ENCODE data around the gene PDE3B.
"Not testable (repeated sequence)": the region's sequence is repeated elsewhere in the genome, so short reads cannot be mapped to it uniquely, and the experiment has no call there.

PDE3B gene

DNA sequence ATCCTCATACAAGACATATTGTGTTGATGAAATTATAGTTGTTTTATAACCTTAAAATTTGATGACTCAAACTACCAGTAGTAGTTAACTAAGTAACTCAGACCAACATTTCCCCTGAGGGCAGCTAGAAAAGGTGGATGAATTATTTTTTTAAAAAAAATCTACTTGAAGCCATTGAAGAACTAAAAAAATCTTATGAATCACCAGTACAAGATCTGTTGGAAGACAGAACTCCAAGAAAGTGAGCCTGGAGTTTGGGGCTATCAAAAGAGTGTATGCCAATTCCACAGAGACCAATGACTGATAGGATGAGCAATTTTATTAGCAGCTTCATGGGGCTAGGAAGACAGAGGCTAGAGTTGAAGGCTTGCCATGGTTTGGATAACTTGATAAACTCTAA, 176.0 kb downstream of the PDE3B start:
- DNase-seq: no peak

DNA sequence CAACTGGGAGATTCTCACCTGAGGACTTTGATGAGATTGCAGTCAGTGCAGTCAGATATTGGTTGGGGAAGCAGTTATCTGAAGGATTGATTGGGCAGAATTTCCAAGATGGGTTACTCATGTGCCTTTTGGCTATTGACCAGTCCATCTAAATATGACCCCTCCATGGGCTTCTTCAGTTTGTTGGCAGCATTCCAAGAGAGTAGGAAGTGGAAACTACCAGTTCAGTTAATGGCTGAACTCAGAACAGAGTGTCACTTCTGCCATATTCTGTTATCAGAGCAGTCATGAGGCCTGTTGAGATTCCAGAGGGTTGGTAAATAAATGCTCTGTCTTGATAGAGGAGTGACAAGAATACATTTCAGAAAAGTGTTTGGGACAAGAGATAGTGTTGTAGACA, 177.4 kb downstream of the PDE3B start:
- no peak for DNase-seq

- DNase-seq: no peak
Measured at GRCh38 chr11:14826600-14826999, 183.0 kb downstream of the PDE3B start.

- DNase-seq: no peak
Measured at GRCh38 chr11:14835496-14836492, 192.2 kb downstream of the PDE3B start.

DNA sequence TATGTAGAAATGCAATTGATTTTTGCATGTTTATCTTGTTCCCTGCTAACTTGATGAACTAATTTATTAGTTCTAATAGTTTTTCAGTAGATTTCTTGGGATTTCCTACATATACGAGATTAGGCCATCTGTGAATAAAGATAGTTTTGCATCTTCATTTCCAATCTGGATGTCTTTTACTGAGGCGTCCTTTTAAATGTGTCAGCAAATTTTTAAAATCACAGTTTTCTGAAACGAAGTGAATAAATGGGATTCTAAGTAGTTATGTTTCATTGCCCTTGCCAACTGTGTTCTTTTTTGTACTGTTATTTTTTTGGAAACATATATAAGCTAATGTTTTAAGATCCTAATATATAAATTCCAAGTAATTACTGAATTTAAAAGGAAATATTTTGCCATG, 198.4 kb downstream of the PDE3B start:
- DNase-seq: no peak

- no peak for DNase-seq
Measured at GRCh38 chr11:14852571-14853177, 209.1 kb downstream of the PDE3B start.

GRCh38 chr11:14854057-14854456, 210.5 kb downstream of the PDE3B start:
- no peak for DNase-seq

DNA sequence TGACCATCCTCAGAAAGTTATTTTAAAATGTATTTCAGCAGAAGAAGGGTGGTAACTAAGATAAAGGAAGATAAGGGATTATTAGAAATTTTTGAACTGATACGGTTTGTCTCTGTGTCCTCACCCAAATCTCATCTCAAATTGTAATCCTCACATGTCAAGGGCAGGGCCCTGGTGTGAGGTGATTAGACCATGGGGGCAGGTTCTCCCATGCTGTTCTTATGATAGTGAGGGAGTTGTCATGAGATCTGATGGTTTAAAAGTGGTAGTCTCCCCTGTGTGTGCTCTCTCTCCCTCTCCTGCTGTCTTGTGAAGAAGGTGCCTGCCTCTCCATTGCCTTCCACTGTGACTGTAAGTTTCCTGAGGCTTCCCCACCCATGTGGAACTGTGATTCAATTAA, 212.3 kb downstream of the PDE3B start:
- DNase-seq: no peak

GRCh38 chr11:14857621-14858020, 214.0 kb downstream of the PDE3B start:
- DNase-seq: no peak

- DNase-seq: no peak
Measured at GRCh38 chr11:14858404-14858803, 214.8 kb downstream of the PDE3B start.

- DNase-seq: no peak
Measured at GRCh38 chr11:14860511-14860910, 216.9 kb downstream of the PDE3B start.

- DNase-seq: no peak
Measured at GRCh38 chr11:14861680-14862079, 218.1 kb downstream of the PDE3B start.

DNA sequence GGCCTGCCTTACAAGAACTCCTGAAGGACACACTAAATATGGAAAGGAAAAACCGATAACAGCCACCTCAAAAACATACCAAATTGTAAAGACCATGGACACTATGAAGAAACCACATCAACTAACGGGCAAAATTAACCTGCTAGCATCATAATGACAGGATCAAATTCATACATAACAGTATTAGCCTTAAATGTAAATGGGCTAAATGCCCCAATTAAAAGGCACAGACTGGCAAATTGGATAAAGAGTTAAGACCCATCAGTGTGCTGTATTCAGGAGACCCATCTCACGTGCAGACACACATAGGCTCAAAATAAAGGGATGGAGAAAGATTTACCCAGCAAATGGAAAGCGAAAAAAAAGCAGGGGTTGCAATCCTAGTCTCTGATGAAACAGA, 220.2 kb downstream of the PDE3B start:
- DNase-seq: not testable (repeated sequence)

- DNase-seq: no peak
Measured at GRCh38 chr11:14872032-14872431, 228.4 kb downstream of the PDE3B start.

GRCh38 chr11:14873632-14874031, 230.0 kb downstream of the PDE3B start:
- DNase-seq: no peak

DNA sequence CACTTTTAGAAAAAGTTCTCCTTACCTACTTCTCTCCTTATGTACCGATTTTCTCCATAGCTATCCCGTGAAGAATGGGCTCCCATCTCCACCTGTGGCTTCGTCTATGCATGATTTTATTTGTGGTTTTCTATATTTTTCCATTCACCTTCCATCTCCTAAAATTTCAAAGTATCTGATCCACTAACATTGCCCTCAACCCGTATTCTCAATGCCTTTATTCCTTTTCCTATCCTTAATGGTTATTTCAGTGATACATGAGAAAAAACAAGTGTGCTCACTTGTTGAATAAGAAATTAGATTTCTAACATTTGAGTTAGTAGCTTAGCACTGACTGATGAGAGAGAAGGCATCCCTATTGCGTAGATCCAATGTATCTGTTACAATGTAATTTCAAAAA, 231.6 kb downstream of the PDE3B start:
- DNase-seq: no peak

GRCh38 chr11:14881576-14882193, 238.1 kb downstream of the PDE3B start:
- no peak for DNase-seq

DNA sequence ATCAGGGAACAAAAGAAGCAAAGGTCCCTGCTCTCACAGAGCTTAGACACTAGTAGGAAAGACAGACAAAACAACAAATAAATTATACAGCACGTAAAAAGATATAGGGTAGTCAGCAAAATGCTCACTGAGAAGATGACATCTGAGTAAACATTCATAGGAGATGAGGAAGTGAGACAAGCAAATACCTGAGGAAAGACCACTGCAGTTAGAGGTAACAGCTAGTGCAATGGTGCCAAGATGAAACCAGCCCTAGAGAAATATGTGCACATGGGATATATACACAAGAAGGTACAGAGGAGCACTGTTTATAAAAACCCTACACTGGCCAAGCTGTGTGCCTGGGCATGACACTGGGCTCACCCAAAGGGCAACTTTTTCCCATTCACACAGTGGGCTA, 238.6 kb downstream of the PDE3B start:
- DNase-seq: no peak

DNA sequence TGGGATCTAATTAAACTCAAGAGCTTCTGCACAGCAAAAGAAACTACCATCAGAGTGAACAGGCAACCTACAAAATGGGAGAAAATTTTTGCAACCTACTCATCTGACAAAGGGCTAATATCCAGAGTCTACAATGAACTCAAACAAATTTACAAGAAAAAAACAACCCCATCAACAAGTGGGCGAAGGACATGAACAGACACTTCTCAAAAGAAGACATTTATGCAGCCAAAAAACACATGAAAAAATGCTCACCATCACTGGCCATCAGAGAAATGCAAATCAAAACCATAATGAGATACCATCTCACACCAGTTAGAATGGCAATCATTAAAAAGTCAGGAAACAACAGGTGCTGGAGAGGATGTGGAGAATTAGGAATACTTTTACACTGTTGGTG, 240.1 kb downstream of the PDE3B start:
- not testable (repeated sequence) for DNase-seq

GRCh38 chr11:14884667-14885273, 241.2 kb downstream of the PDE3B start:
- DNase-seq: no peak

DNA sequence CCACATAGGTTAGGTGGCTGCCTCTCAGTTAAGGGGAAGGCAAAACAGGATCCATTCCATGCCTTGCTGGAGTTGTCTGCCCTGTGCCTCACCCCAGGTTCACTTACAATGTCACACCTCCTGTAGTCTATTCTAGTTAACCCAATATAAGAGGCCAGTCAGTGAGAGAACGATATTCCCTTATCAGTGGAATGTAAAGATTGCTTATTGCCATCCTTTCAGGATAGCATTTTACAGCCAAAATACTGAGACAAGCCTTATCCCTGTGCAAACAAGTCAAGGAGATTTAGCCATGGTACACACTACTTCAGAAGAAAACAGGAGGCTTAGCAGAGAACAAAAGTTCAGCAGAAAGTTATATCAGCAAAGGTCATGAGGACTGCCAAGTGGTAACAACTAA, 242.9 kb downstream of the PDE3B start:
- DNase-seq: no peak

GRCh38 chr11:14891143-14892035, 247.8 kb downstream of the PDE3B start:
- peak; percentile 91 for DNase-seq
